SJSA1 (cell line): ENCODE measurements around the gene ZNF337. TPM values are rescaled to one million over a fixed set of nuclear protein-coding genes. Genes with fewer than 3 reads are reported as not detected.
"Not testable (repeated sequence)": the region's sequence is repeated elsewhere in the genome, so short reads cannot be mapped to it uniquely, and the experiment has no call there.

Experiments
- DNase-seq, 2 experiments: peaks; one replicate each; pipeline ENCODE4 v3.0.0-alpha.2; 2015 to 2020; ENCODE audit warnings: low spot score in 2 of 2, low read depth in 1 of 2
- H3K27ac ChIP-seq: fragments of 250-450 bp; sonication (Bioruptor Pico); 2 replicates; pipeline ENCODE4 v1.5.1; 2020; ENCODE audit warnings: mild to moderate bottlenecking, moderate library complexity
- H3K27me3 ChIP-seq: fragments of 250-450 bp; sonication (Bioruptor Pico); replicated peaks from 2 replicates; pipeline ENCODE4 v1.5.1; 2020; ENCODE audit warnings: mild to moderate bottlenecking, moderate library complexity
- H3K36me3 ChIP-seq: fragments of 250-450 bp; sonication (Bioruptor Pico); 2 replicates; pipeline ENCODE4 v1.5.1; 2020; ENCODE audit warnings: mild to moderate bottlenecking
- H3K4me1 ChIP-seq: fragments of 250-450 bp; sonication (Bioruptor Pico); replicated peaks from 2 replicates; pipeline ENCODE4 v1.6.1; 2021; ENCODE audit warnings: mild to moderate bottlenecking
- H3K4me3 ChIP-seq: fragments of 250-450 bp; sonication (Bioruptor Pico); 2 replicates; pipeline ENCODE4 v1.5.1; 2020; ENCODE audit warnings: mild to moderate bottlenecking
- H3K9me3 ChIP-seq: fragments of 250-450 bp; sonication (Bioruptor Pico); replicated peaks from 2 replicates; pipeline ENCODE4 v1.5.1; 2020; ENCODE audit warnings: mild to moderate bottlenecking
- total RNA-seq: library from RNA; depleted of rRNA; stranded (reverse); fragments of >200 nt; shearing (Covaris generic); gene quantifications from 2 replicates; pipeline ENCODE4 v1.2.3, GENCODE V29; 2014

ZNF337 gene
- total RNA-seq, 1 experiment from 2014 or later, result 8.2 TPM

DNA sequence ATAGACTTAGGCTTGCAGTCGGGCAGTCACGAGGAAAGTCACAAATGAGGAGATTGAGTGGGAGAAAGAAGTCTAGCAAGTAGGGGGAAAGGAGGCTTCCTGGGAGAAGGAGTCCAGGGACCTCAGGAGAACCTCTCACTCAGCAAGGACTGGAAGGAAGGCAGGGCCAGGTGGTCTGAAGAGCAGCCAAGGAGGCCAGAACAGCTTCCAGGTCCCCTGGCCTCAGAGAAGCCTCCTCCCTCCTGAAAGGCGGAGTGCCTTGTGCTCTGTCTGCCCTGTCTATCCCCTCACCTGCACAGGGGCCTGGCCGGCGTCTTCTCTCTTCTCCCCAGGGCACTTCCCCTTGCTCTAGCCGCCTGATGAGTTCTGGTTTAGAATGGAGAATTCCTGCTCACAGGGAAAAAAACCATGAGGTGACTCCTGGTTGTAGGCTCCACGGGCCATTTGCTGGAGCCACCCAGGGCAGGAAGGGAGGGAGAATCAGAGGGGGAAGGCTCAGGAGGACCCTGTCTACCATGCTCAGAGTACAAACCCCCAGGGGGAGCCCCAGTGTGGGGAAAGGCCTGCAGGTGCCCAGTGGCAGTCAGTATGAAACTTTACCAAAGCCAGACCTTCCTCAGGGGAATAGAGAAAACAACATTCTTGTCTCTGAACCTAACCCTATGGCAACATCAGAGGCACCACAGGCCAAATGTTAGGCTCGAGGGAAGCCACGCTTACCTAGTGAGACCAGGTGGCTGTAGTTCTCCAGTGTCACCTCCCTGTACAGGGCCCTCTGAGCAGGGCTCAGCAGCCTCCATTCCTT, 11.2 kb downstream of the ZNF337 start:
- no peak for DNase-seq
- H3K4me3 ChIP-seq, result no peak overlapping the region
- H3K4me1 ChIP-seq, result no peaks in the 10 kb centered on the region
- peaks cover 8% of the 10 kb centered on the region for H3K36me3 ChIP-seq
- no peaks in the 10 kb centered on the region for H3K27me3 ChIP-seq
- no peaks in the 10 kb centered on the region for H3K9me3 ChIP-seq
- no peak overlapping the region for H3K27ac ChIP-seq

DNA sequence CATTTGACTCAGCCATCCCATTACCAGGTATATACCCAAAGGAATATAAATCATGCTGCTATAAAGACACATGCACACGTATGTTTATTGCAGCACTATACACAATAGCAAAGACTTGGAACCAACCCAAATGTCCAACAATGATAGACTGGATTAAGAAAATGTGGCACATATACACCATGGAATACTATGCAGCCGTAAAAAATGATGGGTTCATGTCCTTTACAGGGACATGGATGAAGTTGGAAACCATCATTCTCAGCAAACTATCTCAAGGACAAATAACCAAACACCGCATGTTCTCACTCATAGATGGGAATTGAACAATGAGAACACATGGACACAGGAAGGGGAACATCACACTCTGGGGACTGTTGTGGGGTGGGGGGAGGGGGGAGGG, 12.8 kb downstream of the ZNF337 start:
- not testable (repeated sequence) for H3K4me1 ChIP-seq, H3K27ac ChIP-seq, H3K4me3 ChIP-seq, H3K9me3 ChIP-seq, H3K27me3 ChIP-seq, H3K36me3 ChIP-seq, DNase-seq

DNA sequence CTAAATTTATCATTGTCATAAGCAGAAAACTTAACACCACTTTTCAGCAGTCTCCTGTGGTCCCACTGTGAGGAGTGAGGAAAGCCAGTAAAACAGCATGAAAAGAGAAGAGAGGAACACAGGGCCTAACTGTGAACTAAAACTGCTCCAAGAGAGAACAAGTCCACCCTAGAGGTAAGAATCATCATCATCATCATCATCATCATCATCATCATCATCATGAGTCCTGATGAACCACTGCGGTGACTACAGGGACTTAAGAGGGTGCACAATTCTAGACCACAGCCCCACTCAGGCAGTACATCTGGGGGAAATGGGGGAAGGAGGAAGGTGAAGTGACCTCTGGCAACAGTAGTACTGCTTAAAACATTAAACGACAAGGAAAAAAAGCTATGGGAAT, 13.6 kb downstream of the ZNF337 start:
- no peaks in the 10 kb centered on the region for H3K27me3 ChIP-seq
- H3K36me3 ChIP-seq, result peaks cover 12% of the 10 kb centered on the region
- no peaks in the 10 kb centered on the region for H3K9me3 ChIP-seq
- H3K27ac ChIP-seq, result no peak overlapping the region
- no peak overlapping the region for H3K4me3 ChIP-seq
- no peak for DNase-seq
- H3K4me1 ChIP-seq, result no peaks in the 10 kb centered on the region

DNA sequence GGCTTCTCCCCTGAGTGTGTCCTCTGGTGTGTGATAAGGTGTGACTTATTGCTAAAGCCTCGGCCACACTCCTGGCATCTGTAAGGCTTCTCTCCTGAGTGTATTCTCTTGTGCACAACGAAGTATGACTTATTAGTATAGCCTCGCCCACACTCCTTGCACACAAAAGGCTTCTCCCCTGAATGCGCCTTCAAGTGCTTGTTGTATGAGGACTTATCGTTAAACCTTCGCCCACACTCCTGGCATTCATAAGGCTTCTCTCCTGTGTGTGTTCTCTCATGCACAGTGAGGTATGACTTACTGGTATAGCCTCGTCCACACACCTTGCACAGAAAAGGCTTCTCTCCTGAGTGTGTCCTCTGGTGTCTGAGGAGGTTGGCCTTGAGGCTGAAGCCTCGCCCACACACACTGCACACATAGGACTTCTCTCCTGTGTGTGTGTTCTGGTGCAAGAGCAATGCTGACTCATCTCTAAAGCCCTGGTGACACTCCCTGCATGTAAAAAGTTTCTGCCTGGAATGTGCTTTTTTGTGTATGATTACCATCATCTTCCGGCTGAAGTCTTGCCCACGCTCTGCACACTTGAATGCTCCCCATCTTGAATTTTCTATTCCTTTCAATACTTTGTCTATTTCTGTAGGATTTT, 20.4 kb downstream of the ZNF337 start:
- Histone ChIP-seq H3K4me1 (0 out of 2 replicates have a peak, but pooled peaks cover 6% of the 10 kb centered on the region), H3K9me3 (no peaks in the 10 kb centered on the region), H3K27me3 (no peaks in the 10 kb centered on the region), H3K4me3 (no peak overlapping the region), H3K27ac (no peak overlapping the region), H3K36me3 (peaks cover 64% of the 10 kb centered on the region)
- no peak for DNase-seq

DNA sequence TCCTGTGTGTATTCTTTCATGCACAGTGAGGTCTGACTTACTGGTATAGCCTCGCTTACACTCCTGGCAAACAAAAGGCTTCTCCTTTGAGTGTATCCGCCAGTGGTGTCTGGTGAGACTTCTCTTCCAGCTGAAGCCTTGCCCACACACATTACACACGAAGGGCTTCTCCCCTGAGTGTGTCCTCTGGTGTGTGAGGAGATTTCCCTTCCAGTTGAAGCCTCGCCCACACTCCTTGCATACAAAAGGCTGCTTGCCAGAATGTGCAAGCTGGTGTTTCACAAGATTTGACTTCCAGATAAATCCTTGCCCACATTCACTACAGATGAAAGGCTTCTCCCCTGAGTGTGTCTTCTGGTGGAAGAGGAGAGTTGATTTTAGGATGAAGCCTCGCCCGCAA, 21.5 kb downstream of the ZNF337 start:
- no peaks in the 10 kb centered on the region for H3K9me3 ChIP-seq
- DNase-seq, result no peak
- H3K4me3 ChIP-seq, result no peak overlapping the region
- 0 out of 2 replicates have a peak, but pooled peaks cover 6% of the 10 kb centered on the region for H3K4me1 ChIP-seq
- no peaks in the 10 kb centered on the region for H3K27me3 ChIP-seq
- H3K27ac ChIP-seq, result no peak overlapping the region
- H3K36me3 ChIP-seq, result peaks cover 55% of the 10 kb centered on the region

DNA sequence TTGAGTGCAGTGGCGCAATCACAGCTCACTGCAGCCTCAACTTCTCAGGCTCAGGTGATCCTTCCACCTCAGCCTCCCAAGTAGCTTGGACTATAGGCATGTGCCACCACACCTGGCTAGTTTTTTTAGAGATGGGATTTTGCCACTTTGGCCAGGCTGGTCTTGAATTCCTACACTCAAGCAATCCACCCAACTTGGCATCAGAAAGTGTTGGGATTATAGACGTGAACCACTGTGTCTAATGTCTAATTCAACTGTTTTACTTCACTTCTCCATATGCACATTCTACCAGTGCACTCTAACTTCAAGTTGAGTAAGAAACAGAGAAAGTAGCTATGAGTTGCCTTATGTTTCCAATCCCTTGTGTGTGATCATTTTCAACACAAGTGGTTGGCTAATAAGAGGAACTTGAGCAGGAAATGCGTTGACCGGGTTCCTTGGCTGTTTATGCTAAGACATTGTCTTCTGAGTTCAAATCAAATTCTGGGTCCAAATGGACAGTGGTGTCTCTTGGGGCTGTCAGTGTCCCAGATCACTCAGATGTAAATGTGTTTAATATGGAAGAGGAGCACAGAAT, 23.9 kb downstream of the ZNF337 start:
- Histone ChIP-seq H3K27me3 (no peaks in the 10 kb centered on the region), H3K9me3 (no peaks in the 10 kb centered on the region), H3K36me3 (peaks cover 50% of the 10 kb centered on the region), H3K4me1 (0 out of 2 replicates have a peak, but pooled peaks cover 6% of the 10 kb centered on the region), H3K27ac (no peak overlapping the region), H3K4me3 (no peak overlapping the region)
- no peak for DNase-seq

DNA sequence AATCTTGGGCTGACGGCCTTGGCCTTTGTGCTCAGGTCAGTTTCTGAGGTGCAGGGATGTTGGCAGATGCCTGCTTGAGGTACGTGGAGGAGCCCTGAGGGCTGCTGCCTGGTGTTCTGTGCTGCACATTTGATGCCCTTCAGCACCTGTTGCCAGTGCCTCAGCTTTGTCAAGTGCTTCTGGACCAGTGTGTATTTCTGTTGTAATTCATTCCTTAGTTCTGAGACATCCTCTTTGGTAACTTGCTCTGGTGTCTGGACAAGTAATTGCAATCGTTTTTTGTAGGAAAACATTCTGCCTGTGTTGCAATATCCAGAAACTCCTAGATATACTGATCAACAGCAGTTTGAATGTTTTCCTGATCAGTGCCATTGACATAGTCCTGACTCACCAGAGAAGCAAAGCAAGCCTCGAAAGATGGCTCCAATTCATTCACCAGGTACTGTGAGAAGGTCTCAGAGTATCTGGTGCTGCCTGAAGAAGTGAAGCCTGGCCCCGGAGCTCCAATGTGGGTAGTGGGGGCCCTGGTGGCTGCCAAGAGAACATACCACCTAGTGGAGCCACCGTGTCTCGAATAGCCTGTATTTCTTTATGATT, 26.7 kb downstream of the ZNF337 start:
- H3K36me3 ChIP-seq, result peaks cover 22% of the 10 kb centered on the region
- no peak overlapping the region for H3K4me3 ChIP-seq
- no peaks in the 10 kb centered on the region for H3K27me3 ChIP-seq
- no peak overlapping the region for H3K27ac ChIP-seq
- H3K9me3 ChIP-seq, result no peaks in the 10 kb centered on the region
- H3K4me1 ChIP-seq, result no peaks in the 10 kb centered on the region
- DNase-seq, result no peak

DNA sequence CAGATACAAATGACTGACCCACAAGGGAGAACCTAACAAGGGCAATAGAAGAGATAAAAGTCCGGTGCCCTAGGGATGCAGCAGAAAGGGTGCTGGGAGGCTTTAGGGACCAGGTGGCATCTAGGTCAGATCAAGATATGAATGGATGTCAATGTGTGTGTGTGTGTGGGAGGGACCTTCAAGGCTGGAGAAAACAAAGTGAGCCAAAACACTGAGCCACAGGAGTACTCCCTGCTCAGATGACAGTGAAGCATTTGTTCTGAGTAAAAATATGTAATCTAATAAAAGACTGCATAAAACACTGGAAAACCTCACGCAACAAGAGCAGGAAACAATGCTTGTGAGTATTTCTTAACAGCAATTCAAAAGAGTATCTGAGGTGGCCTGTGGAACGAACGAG, 28.2 kb downstream of the ZNF337 start:
- Histone ChIP-seq H3K27ac (no peak overlapping the region), H3K9me3 (no peaks in the 10 kb centered on the region), H3K36me3 (peaks cover 8% of the 10 kb centered on the region), H3K27me3 (no peaks in the 10 kb centered on the region), H3K4me1 (no peaks in the 10 kb centered on the region), H3K4me3 (no peak overlapping the region)
- no peak for DNase-seq

DNA sequence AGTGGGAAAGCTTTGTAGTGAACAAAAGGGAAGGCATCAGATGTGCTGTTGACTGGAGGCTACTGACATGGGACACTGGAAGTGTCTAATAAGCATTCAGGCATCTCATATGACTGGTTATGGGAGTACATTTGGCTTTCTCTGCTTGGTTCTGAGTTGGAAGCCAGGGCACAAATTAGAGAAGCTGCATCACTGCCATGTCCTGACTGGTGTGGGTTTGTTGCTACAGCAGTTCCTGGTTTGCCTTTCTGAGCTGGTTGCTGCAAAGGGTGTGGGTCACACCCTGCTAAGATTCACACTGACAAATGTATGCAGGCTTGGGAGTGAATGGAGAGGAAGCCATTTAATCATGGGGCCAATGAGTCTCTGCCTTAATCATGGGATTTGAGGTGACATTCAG, 36.7 kb downstream of the ZNF337 start:
- no peaks in the 10 kb centered on the region for H3K36me3 ChIP-seq
- no peak overlapping the region for H3K27ac ChIP-seq
- no peaks in the 10 kb centered on the region for H3K4me1 ChIP-seq
- H3K27me3 ChIP-seq, result no peaks in the 10 kb centered on the region
- DNase-seq, result no peak
- no peak overlapping the region for H3K4me3 ChIP-seq
- no peaks in the 10 kb centered on the region for H3K9me3 ChIP-seq

DNA sequence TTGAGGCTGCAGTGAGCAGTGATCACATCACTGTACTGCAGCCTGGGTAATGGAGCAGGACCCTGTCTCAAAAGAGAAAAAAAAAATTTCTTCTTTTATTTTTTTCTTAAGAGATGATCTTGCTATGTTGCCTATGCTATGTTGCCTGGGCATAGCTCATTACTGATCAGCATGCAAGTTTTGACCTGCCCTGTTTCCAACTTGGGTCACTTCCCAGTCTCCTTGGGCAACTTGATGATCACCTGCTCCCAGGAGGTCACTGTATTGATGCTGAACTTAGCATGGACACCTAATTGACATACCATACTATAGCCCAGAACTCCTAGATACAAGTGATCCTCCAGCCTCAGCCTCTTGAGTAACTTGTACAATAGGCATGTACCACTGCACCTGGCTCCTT, 42.2 kb downstream of the ZNF337 start:
- DNase-seq, result no peak
- Histone ChIP-seq H3K4me1 (no peaks in the 10 kb centered on the region), H3K36me3 (no peaks in the 10 kb centered on the region)

DNA sequence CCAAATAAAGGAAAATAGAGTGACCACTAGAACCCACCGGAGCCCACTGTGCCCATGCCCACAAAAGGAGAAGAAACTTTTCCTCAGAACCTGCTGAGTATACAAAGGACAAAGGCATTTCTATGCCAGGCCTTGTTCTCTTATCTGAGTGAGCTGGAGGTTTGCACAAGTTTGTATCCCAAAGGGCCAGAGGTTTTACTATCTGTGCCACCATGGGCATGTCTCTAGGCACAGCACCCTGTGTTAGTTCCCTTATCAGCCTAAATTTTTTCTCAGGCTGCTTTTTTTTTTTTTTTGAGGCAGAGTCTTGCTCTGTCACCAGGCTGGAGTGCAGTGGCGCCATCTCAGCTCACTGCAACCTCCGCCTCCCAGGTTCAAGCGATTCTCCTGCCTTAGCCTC, 43.8 kb downstream of the ZNF337 start:
- H3K9me3 ChIP-seq, DNase-seq, H3K36me3 ChIP-seq, H3K4me3 ChIP-seq, H3K27me3 ChIP-seq, H3K4me1 ChIP-seq, H3K27ac ChIP-seq: not testable (repeated sequence)

More for the DNA sequence above, 42.2 kb downstream of the ZNF337 start:
- Histone ChIP-seq H3K9me3 (no peaks in the 10 kb centered on the region), H3K27me3 (no peaks in the 10 kb centered on the region; the same call in 1 of the 2 replicates), H3K27ac (no peak overlapping the region), H3K4me3 (no peak overlapping the region)

DNA sequence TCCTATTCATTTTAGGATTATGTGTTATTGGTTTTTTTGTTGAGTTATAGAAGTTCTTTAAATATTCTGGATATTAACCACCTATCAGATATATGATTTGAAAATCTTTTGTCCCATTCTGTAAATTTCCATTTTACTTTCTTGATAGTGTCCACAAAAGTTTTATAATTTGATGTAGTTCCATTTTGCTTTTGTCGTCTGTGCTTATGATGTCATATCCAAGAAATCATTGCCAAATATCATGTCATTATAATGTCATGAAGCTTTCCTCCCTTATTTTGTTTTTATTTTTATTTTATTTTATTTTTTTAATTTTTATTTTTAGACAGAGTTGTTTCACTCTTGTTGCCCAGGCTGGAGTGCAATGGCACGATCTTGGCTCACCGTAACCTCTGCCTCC, 51.8 kb downstream of the ZNF337 start:
- H3K27me3 ChIP-seq, result no peaks in the 10 kb centered on the region
- H3K4me3 ChIP-seq, result no peak overlapping the region
- no peaks in the 10 kb centered on the region; the same call in 1 of the 2 replicates for H3K9me3 ChIP-seq
- H3K36me3 ChIP-seq, result no peaks in the 10 kb centered on the region
- no peak overlapping the region for H3K27ac ChIP-seq
- no peak for DNase-seq
- H3K4me1 ChIP-seq, result no peaks in the 10 kb centered on the region

DNA sequence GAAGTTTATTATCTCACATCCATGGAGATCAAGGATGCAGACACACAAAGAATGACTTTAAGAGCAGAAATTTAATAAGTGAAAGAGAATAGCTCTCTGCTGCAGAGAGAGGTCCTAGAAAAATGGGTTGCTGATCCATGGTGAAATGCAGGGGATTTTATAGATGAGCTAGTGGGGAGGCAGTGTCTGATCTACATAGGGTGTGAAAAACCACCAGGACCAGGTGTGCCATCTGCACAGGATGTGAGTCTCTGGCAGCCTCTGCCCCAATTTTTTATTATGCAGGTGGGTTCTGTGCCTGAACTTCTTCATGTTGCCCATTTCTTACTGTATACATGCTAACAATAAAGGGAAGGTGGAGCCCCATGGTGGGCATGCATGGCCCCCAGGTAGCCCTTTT, 52.9 kb downstream of the ZNF337 start:
- no peaks in the 10 kb centered on the region for H3K36me3 ChIP-seq

DNA sequence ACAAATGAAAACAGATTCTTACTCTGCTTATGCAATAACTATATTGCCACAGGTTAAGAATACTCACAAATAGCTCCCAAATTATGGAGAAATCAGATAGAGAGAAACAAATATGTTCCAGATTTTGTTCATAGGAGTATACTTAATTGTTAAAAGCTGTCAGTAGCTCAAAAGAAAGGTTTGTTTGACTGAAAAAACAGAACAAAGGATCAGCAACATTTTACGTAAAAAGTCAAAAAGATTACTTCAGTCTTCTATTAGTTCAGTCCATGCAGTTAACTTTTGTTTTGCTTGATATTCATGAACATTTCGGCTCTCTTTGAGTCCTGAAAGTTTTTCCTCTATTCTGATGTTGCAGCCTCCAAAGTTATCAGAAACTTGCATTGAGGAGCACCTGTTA, 59.4 kb downstream of the ZNF337 start:
- no peaks in the 10 kb centered on the region for H3K36me3 ChIP-seq
- no peak for DNase-seq
- no peak overlapping the region for H3K4me3 ChIP-seq

More for the DNA sequence above, 52.9 kb downstream of the ZNF337 start:
- no peak for DNase-seq
- H3K9me3 ChIP-seq, result no peaks in the 10 kb centered on the region; the same call in 1 of the 2 replicates
- H3K4me3 ChIP-seq, result no peak overlapping the region
- no peak overlapping the region for H3K27ac ChIP-seq
- no peaks in the 10 kb centered on the region for H3K27me3 ChIP-seq
- no peaks in the 10 kb centered on the region for H3K4me1 ChIP-seq

More for the DNA sequence above, 59.4 kb downstream of the ZNF337 start:
- Histone ChIP-seq H3K27ac (no peak overlapping the region), H3K9me3 (no peaks in the 10 kb centered on the region), H3K27me3 (no peaks in the 10 kb centered on the region), H3K4me1 (peaks cover 5% of the 10 kb centered on the region; the same call in 1 of the 2 replicates)
